ENCODE data around the gene MRPL34. TPM values are rescaled to one million over a fixed set of nuclear protein-coding genes. Genes with fewer than 3 reads are reported as not detected.

MRPL34 gene
- polyA plus RNA-seq, 1 of the 3 experiments (the other 2 are of a cell fraction): 72.9 TPM

GRCh38 chr19:17266975-17267788 lies 38.5 kb upstream of the MRPL34 start, which contains the start of gene BABAM1:
BABAM1 (plus strand) TSS chr19:17267443; CDS start chr19:17268807, 1,364 bp downstream.
- H2AFZ ChIP-seq (ENCODE audit: low read depth): peak within 1 kb of the TSS; percentile 85
- peak within 1 kb of the TSS; percentile 84 to 98 for H3K4me3 ChIP-seq (ENCODE audit: low read depth in 2 of 2, low read length in 1 of 2)
- peak; percentile 96 for DNase-seq
- H3K9ac ChIP-seq: peak within 1 kb of the TSS; percentile 83
- H3K9me2 ChIP-seq: no peaks in the 10 kb centered on the region
- H3K27ac ChIP-seq (ENCODE audit: low read depth in 2 of 2, low read length in 1 of 2): peak within 1 kb of the TSS; percentile 76 to 77
- no peaks in the 10 kb centered on the region for H4K20me1 ChIP-seq (ENCODE audit: insufficient read depth)
- CTCF ChIA-PET: interaction anchor here (1.1 to 1.4 kb wide), 2 partner anchors 13 to 61 kb away, joined by 4 to 5 read pairs; no protein-coding TSS in a partner anchor
- H3K9me3 ChIP-seq: no peaks in the 10 kb centered on the region
- H3K4me1 ChIP-seq (ENCODE audit: control insufficient read depth in 1 of 2, insufficient read depth in 2 of 2, low read depth in 1 of 2, low read length in 1 of 2): peaks cover 0 to 6% of the 10 kb centered on the region in 2 experiments; a peak in 1 of 4 replicates
- TF ChIP-seq RCOR1 (IDR thresholded peaks at IDR 0.05; ENCODE audit: low read length): no peak
- TF ChIP-seq USF1 (IDR thresholded peaks at IDR 0.05; ENCODE audit: borderline replicate concordance, low read depth): no peak
- peak; percentile 80 for TF ChIP-seq POLR2AphosphoS5 (IDR thresholded peaks at IDR 0.05; ENCODE audit: low read depth, low read length)
- TF ChIP-seq GABPA (IDR thresholded peaks at IDR 0.05; ENCODE audit: low read depth): peak; percentile 94
- peak; percentile 76 for TF ChIP-seq ELF1 (IDR thresholded peaks at IDR 0.05)
- peak; percentile 8; the same call in 1 of the 2 replicates for TF ChIP-seq TCF12 (IDR thresholded peaks at IDR 0.05)
- TF ChIP-seq MAX (IDR thresholded peaks at IDR 0.05; ENCODE audit: low read depth): peak; percentile 66
- TF ChIP-seq SIN3A (IDR thresholded peaks at IDR 0.05; ENCODE audit: borderline replicate concordance, low read depth, low read length): peak; percentile 74
- TF ChIP-seq NRF1 (IDR thresholded peaks at IDR 0.05; ENCODE audit: low read depth, low read length): peak; percentile 41; the same call in 1 of the 2 replicates
- TF ChIP-seq GATA2 (CRISPR knock-in tag; IDR thresholded peaks at IDR 0.05): no peak
- peak; percentile 96 for TF ChIP-seq TAF1 (IDR thresholded peaks at IDR 0.05; ENCODE audit: borderline replicate concordance, low read depth, low read length)
- no peak for TF ChIP-seq SMC3 (IDR thresholded peaks at IDR 0.05; ENCODE audit: low read depth, low read length)
- no peak for TF ChIP-seq USF2 (IDR thresholded peaks at IDR 0.05; ENCODE audit: borderline replicate concordance, low read depth, low read length)
- peak; percentile 98 for TF ChIP-seq YY1 (IDR thresholded peaks at IDR 0.05; ENCODE audit: low read depth)
- TF ChIP-seq MXI1 (IDR thresholded peaks at IDR 0.05; ENCODE audit: low read depth, low read length): 0 out of 2 replicates have a peak, but pooled peaks have one; percentile 24
- TF ChIP-seq RFX5 (IDR thresholded peaks at IDR 0.05; ENCODE audit: low read length): peak; percentile 92
- peak; percentile 86 for TF ChIP-seq CHD2 (IDR thresholded peaks at IDR 0.05; ENCODE audit: low read length, partially characterized antibody)
- TF ChIP-seq IRF3 (IDR thresholded peaks at IDR 0.05; ENCODE audit: low read depth, low read length): peak; percentile 97
- peak; percentile 56; the same call in 1 of the 2 replicates for TF ChIP-seq FOXM1 (IDR thresholded peaks at IDR 0.05; ENCODE audit: low read depth)
- peak; percentile 57; the same call in 1 of the 2 replicates for TF ChIP-seq REST (IDR thresholded peaks at IDR 0.05; ENCODE audit: low read depth, low read length)
- TF ChIP-seq FOSL2 (IDR thresholded peaks at IDR 0.05; ENCODE audit: borderline replicate concordance, low read depth): no peak
- peak; percentile 84 for TF ChIP-seq PBX3 (IDR thresholded peaks at IDR 0.05)
- H3K4me2 ChIP-seq: peak within 1 kb of the TSS; percentile 97
- POLR2A ChIA-PET: interaction anchor here (0.6 to 2.2 kb wide), 8 partner anchors 12 to 52 kb away, joined by 3 to 14 read pairs (median 4); partner anchors contain the start of genes ANKLE1, OCEL1 and USE1
- no peaks in the 10 kb centered on the region for H3K27me3 ChIP-seq (ENCODE audit: insufficient read depth)
- 0% methylated on average over 25 of the region's 27 CpGs for WGBS (ENCODE audit: low lambda C conversion rate)
- peaks cover 31% of the 10 kb centered on the region; the same call in 1 of the 2 replicates for H3K79me2 ChIP-seq (ENCODE audit: insufficient read depth)
- H3F3A ChIP-seq (replicated peaks; ENCODE audit: insufficient read depth): peaks cover 11% of the 10 kb centered on the region
- H3K36me3 ChIP-seq (replicated peaks in 1 of 2; ENCODE audit: control insufficient read depth in 1 of 2, insufficient read depth in 2 of 2, low read length in 1 of 2): peaks cover 7 to 9% of the 10 kb centered on the region in 2 experiments

All from SK-N-SH (cell line).